B cell (primary cell): ENCODE measurements around the gene BICDL2. TPM values are rescaled to one million over a fixed set of nuclear protein-coding genes. Genes with fewer than 3 reads are reported as not detected.

Experiments
- ATAC-seq: fragments of 200-7000 bp; cut with Tn5 transposase; one replicate; pipeline ENCODE4 v1.10.0; 2021; ENCODE audit warnings: low read depth, mild to moderate bottlenecking, moderate number of reproducible peaks, moderate library complexity
- CTCF ChIA-PET: fragments of 350-600 bp; sonication (Branson Sonifier 250); formaldehyde crosslinking; loops from one replicate; lab custom pipeline; 2021; ENCODE audit warnings: antibody characterized with exemption, inconsistent platforms; lab: Charles Lee
- POLR2A ChIA-PET: fragments of 350-600 bp; sonication (Branson Sonifier 250); formaldehyde crosslinking; loops from one replicate; lab custom pipeline; 2021; ENCODE audit warnings: antibody characterized with exemption; lab: Charles Lee
- DNase-seq: peaks from one replicate; pipeline ENCODE4 v3.0.0; 2013
- H2AFZ ChIP-seq: 2 replicates; pipeline ENCODE4 v1.6.1; 2012; ENCODE audit warnings: mild to moderate bottlenecking, low read depth, low read length; ENCODE audit not compliant: insufficient read depth, poor library complexity, severe bottlenecking
- H3K27ac ChIP-seq, 2 donors: 1 replicate in 1 of 2; 2 replicates in 1 of 2; pipeline ENCODE4 v1.5.1; 2012 to 2013; ENCODE audit warnings: low read length in 2 of 2, mild to moderate bottlenecking in 2 of 2, moderate library complexity in 1 of 2
- H3K27me3 ChIP-seq, 4 experiments: fragments of 200-600 bp in 1 of 4; sonication (generic) in 1 of 4; replicated peaks in 1 of 4; 1 replicate in 2 of 4; 2 replicates in 2 of 4; pipeline versions ENCODE4 v1.6.1 to v1.7.0; 2013 to 2016; ENCODE audit warnings: low read length in 3 of 4, mild to moderate bottlenecking in 2 of 4, mixed read lengths in 1 of 4, moderate library complexity in 1 of 4; ENCODE audit not compliant: insufficient read depth in 4 of 4, control insufficient read depth in 3 of 4; ENCODE audit errors: control extremely low read depth in 1 of 4
- H3K36me3 ChIP-seq, 2 experiments: replicated peaks in 1 of 2; 1 replicate in 1 of 2; 2 replicates in 1 of 2; pipeline versions ENCODE4 v1.6.1 to v1.7.1; 2013; ENCODE audit warnings: low read length in 1 of 2; ENCODE audit not compliant: insufficient read depth in 2 of 2, control insufficient read depth in 1 of 2; ENCODE audit errors: control extremely low read depth in 1 of 2, extremely low read depth in 1 of 2
- H3K4me1 ChIP-seq, 2 donors: fragments of 200-600 bp in 1 of 2; sonication (generic) in 1 of 2; 1 replicate in 1 of 2; 2 replicates in 1 of 2; pipeline versions ENCODE4 v1.5.1 to v1.6.1; 2013 to 2017; ENCODE audit warnings: low read length in 2 of 2; ENCODE audit not compliant: control insufficient read depth in 2 of 2, insufficient read depth in 2 of 2
- H3K4me2 ChIP-seq: replicated peaks from 2 replicates; pipeline ENCODE3; 2012; ENCODE audit warnings: mild to moderate bottlenecking, low read depth, low read length; ENCODE audit not compliant: poor library complexity, severe bottlenecking
- H3K4me3 ChIP-seq, 5 experiments: fragments of 200-600 bp in 1 of 5; sonication (generic) in 1 of 5; 1 replicate in 3 of 5; 2 replicates in 2 of 5; pipeline versions ENCODE4 v1.5.1 to v1.7.0; 2011 to 2016; ENCODE audit warnings: low read length in 4 of 5, mild to moderate bottlenecking in 4 of 5, low read depth in 2 of 5, control low read depth in 1 of 5, moderate library complexity in 1 of 5; ENCODE audit not compliant: insufficient read depth in 1 of 5; ENCODE audit errors: control extremely low read depth in 1 of 5, extremely low read depth in 1 of 5
- H3K79me2 ChIP-seq: fragments of 200-600 bp; sonication (generic); one replicate; pipeline ENCODE4 v1.6.0; 2016; ENCODE audit warnings: low read length; ENCODE audit not compliant: control insufficient read depth, insufficient read depth
- H3K9ac ChIP-seq: fragments of 200-600 bp; sonication (generic); 2 replicates; pipeline ENCODE4 v1.6.1; 2017; ENCODE audit warnings: mild to moderate bottlenecking, low read length, moderate library complexity
- H3K9me3 ChIP-seq, 3 donors: one replicate each; pipeline versions ENCODE4 v1.6.1 to v1.7.1; 2013; ENCODE audit warnings: low read length in 2 of 3; ENCODE audit not compliant: control insufficient read depth in 2 of 3, insufficient read depth in 1 of 3; ENCODE audit errors: control extremely low read depth in 1 of 3
- H4K20me1 ChIP-seq: 2 replicates; pipeline ENCODE4 v1.6.0; 2012; ENCODE audit warnings: mild to moderate bottlenecking, low read length; ENCODE audit not compliant: insufficient read depth, control insufficient read depth, poor library complexity, severe bottlenecking
- H3K27ac Mint-ChIP-seq: one replicate; pipeline ENCODE4 v1.8.0; 2021; ENCODE audit warnings: mixed read lengths
- H3K27me3 Mint-ChIP-seq: one replicate; pipeline ENCODE4 v1.8.0; 2021; ENCODE audit warnings: mixed read lengths
- H3K4me1 Mint-ChIP-seq: one replicate; pipeline ENCODE4 v1.8.0; 2021; ENCODE audit warnings: mixed read lengths
- H3K4me3 Mint-ChIP-seq: one replicate; pipeline ENCODE4 v1.8.0; 2021; ENCODE audit warnings: mixed read lengths
- H3K9me3 Mint-ChIP-seq: one replicate; pipeline ENCODE4 v1.8.0; 2022; ENCODE audit warnings: mixed read lengths; ENCODE audit not compliant: insufficient read depth
- CTCF ChIP-seq: fragments of 200-600 bp; IDR thresholded peaks from one replicate; pipeline ENCODE4 v1.8.0; 2022; ENCODE audit warnings: antibody characterized with exemption, mild to moderate bottlenecking
- EZH2 ChIP-seq: IDR thresholded peaks from 2 replicates; pipeline ENCODE4 v1.6.1; 2012; ENCODE audit warnings: borderline replicate concordance, low read depth, mild to moderate bottlenecking, moderate library complexity, low read length; ENCODE audit not compliant: insufficient read depth, poor library complexity, severe bottlenecking
- WGBS: methylation state at CpG from one replicate; pipeline ENCODE4 v1.1.5; 2013; ENCODE audit warnings: missing lambda C conversion rate; ENCODE audit not compliant: insufficient coverage; 5-methylcytosine and 5-hydroxymethylcytosine counted together
- intact Hi-C: fragments of 100-400 bp; cut with micrococcal nuclease; formaldehyde crosslinking; loops from one replicate; pipeline ENCODE4 v1.10.0; 2022
- polyA plus RNA-seq: library from polyadenylated mRNA; depleted of rRNA; stranded (reverse); fragments of >200 nt; gene quantifications from 2 replicates; pipeline ENCODE4 v1.2.3, GENCODE V29; 2012
- total RNA-seq, 2 donors: library from RNA; stranded (reverse); fragments of 120-200 nt in 1 of 2; gene quantifications; 1 replicate in 1 of 2; 2 replicates in 1 of 2; pipeline versions ENCODE4 v1.2.3 to v1.2.4, GENCODE V29; 2013 to 2022

Gene BICDL2
- total and polyA plus RNA-seq, 2 donors (not counting 1 experiment from before 2014, with no cell fraction given) = 0.20 TPM; not detected in 1

DNA sequence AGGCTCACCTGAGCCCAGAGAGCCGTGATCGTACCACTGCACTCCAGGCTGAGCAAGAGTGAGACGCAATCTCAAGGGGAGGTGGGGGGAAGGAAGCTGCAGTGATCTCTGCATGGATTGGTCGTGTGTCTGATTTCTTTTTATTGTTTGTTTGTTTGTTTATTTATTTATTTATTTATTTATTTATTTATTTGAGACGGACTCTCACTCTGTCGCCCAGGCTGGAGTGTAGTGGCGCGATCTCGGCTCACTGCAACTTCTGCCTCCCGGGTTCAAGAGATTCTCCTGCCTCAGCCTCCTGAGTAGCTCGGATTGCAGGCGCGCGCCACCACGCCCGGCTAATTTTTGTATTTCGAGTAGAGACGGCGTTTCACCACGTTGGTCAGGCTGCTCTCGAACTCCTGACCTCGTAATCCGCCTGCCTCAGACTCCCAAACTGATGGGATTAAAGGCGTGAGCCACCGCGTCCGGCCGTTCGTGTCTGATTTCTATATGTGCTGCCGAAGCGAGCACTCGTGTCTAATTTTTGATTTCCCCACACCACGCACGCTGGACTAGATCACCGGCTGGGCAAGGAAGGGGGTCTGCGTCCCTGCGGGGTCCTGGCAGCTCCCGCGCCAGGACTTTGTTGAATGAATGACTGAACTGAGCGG is 17.0 kb downstream of the BICDL2 start:
- peaks cover 37 to 54% of the 10 kb centered on the region in 2 donors for H3K4me1 ChIP-seq
- TF ChIP-seq CTCF (no peak), EZH2 (no peak)
- intact Hi-C loops = loop anchor here (1.0 to 10.0 kb wide), 8 partner anchors 9 to 1715 kb away; partner anchors contain the start of genes PAQR4, SRRM2, UBE2I and ZNF174
- H3K27me3 ChIP-seq = peaks cover 0 to 19% (median 8%) of the 10 kb centered on the region in 4 experiments
- H3K9ac ChIP-seq = peak overlapping the region; percentile 70
- H3K4me2 ChIP-seq = peak overlapping the region; percentile 82
- no peaks in the 10 kb centered on the region for H3K9me3 Mint-ChIP-seq
- ChIA-PET CTCF (interaction anchor here (1.5 to 6.9 kb wide), 5 partner anchors 9 to 110 kb away, joined by 5 to 61 read pairs (median 18); no protein-coding TSS in a partner anchor), POLR2A (interaction anchor here (1.1 kb wide), 1 partner anchor 16 kb away, joined by 5 read pairs; no protein-coding TSS in a partner anchor)
- WGBS = 30% methylated on average over 34 of the region's 40 CpGs
- peaks cover 0 to 4% (median 0%) of the 10 kb centered on the region in 3 donors for H3K9me3 ChIP-seq
- H3K79me2 ChIP-seq = no peaks in the 10 kb centered on the region
- peaks cover 13% of the 10 kb centered on the region for H3K27me3 Mint-ChIP-seq
- H3K4me3 Mint-ChIP-seq = peak overlapping the region; percentile 90
- peak overlapping the region; percentile 80 for H3K27ac Mint-ChIP-seq
- no peak overlapping the region for H3K27ac ChIP-seq
- peaks cover 44% of the 10 kb centered on the region for H3K4me1 Mint-ChIP-seq
- H2AFZ ChIP-seq = peak overlapping the region; percentile 58
- ATAC-seq (no peak), DNase-seq (no peak)
- H3K36me3 ChIP-seq = no peaks in the 10 kb centered on the region
- H3K4me3 ChIP-seq = peak overlapping the region in 4 of 5 experiments; percentile 36 to 68 (median 59)
- no peaks in the 10 kb centered on the region for H4K20me1 ChIP-seq
